ENCODE measurements around the gene MYO16.

- no peak for TF ChIP-seq CTCF (conservative IDR thresholded peaks at IDR 0.05; ENCODE audit: low read depth, low read length)
- TF ChIP-seq EZH2 (IDR thresholded peaks at IDR 0.05; ENCODE audit: borderline replicate concordance, low read depth, low read length, poor library complexity, severe bottlenecking): no peak
Measured at GRCh38 chr13:109095126-109095525, 465.7 kb downstream of the MYO16 start.
